GM18951 (cell line): Measurements from ENCODE around the gene PTPRM.

Experiments
- POLR2A ChIP-seq: IDR thresholded peaks from 4 replicates; pipeline ENCODE4 v1.6.1; 2011; ENCODE audit warnings: mild to moderate bottlenecking; ENCODE audit not compliant: insufficient read length, insufficient read depth; ENCODE audit errors: extremely low read depth
- in situ Hi-C: fragments of 300-500 bp; cut with MboI; formaldehyde crosslinking; loops from one replicate; pipeline ENCODE4 v1.12.0; 2022; ENCODE audit warnings: low sequenced_read_pairs, mixed read lengths, inconsistent platforms; ENCODE audit not compliant: unreplicated experiment

The PTPRM gene

GRCh38 chr18:7830468-7830867 lies 263.4 kb downstream of the PTPRM start:
- in situ Hi-C loops = no loop called here
- TF ChIP-seq POLR2A = no peak

DNA sequence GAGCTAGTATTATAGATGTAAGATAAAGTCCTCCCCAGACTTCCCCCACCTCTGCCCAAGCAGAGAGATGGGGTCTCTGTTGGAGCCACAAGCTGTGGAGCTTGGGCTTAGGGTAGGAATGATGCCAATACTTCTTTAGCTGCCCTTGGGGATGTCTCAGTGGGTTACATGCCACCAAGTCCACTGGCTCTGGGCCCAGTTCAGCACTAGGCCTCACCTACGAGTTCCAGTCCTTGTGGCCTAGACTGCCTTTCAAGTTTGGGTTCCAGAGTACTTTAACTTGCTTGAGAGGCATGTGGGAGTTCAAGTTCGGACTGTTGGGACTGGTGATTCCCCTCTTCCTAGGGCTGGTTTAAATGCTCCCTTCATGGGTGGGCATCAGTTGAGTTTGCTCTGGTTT lies 272.4 kb downstream of the PTPRM start:
- in situ Hi-C loops = no loop called here
- no peak for TF ChIP-seq POLR2A

- no peak for TF ChIP-seq POLR2A
- in situ Hi-C loops = no loop called here
Observed at GRCh38 chr18:7840411-7840810, 273.3 kb downstream of the PTPRM start.

DNA sequence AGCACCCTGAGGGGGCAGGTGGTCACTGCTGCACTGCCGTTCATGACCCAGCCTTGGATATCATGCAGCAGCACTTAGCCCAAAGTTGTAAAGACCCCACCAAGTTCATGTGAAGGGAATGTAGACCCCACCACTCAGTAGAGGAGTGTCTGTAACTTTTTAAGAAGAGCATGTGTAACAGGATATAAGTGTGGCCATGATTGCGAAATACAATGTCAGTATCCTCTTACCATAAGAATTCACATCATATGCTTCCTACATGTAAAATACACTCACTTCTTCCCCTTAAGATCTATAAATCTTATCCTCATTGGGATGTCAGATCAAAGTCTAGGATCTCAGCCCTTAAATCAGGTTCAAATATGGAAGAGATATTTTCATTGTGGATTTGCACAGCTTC lies 276.9 kb downstream of the PTPRM start:
- TF ChIP-seq POLR2A = no peak
- in situ Hi-C loops = no loop called here

DNA sequence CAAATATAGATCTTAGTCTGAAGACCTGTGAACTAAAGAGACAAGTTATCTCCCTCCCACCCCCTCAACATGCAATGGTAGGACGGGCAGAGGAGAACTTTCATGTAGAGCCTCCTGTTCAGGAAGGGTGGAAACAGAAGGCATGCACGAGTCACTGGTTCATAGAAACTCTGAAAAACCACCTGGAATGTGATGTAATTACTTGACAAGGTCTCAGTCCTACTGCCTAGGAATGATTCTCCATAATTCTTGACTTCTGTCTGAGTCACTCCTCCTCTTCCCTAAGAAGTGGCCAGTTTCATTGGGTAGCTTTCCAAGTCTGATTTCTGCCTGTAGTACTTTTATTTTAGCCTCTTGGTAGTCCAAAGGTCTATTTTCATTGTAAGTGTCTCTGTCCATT lies 277.3 kb downstream of the PTPRM start:
- in situ Hi-C loops = no loop called here
- no peak for TF ChIP-seq POLR2A

DNA sequence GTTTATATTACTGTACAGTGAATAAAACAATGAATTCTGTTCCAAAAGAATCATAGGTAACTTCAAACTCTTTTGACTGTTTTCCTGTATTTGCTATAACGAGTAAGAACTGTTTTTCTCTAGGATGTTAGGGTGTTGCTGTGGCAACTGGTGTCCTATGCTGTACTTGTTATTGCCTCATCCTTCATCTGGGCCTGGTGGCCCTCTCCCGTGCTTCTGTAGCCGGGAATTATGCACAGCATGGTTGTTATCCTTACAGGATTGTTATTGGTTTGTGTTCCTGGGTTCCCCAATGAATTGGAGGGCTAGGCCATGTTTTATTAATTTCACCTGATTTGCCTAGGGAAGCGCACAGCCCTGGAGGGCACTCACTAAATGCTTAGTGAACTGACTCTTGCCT lies 279.2 kb downstream of the PTPRM start:
- no peak for TF ChIP-seq POLR2A
- in situ Hi-C loops = no loop called here

DNA sequence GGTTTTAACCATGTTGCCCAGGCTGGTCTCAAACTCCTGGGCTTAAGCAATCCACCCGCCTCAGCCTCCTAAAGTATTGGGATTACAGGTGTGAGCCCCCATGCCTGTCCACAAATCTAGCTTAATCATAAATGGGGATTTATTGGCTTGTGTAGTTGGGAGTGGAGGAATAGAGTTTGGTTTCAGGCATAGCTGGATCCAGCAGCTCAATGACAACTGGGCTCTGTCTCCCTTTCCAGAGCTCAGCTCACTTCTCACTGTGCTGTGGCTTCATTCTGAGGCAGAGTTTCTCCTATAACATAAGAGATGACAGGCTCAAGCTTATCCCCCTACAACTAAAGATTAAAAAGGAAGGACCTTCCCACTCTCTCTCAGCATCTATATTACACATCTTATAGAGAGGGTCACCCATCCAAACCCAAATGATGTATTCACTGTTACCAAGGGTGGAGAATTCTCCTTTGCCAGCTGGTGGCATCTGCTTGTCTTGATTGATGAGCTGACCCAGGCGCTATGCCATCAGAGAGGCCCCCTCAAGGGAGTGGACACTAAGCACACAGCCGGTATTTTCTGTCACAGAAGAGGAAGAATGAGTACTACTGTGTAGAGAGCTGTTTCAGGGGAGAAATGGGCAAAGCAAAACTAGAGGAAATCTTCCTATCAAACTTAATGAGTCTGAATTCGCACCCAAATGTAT lies 280.4 kb downstream of the PTPRM start:
- in situ Hi-C loops = no loop called here
- no peak for TF ChIP-seq POLR2A

DNA sequence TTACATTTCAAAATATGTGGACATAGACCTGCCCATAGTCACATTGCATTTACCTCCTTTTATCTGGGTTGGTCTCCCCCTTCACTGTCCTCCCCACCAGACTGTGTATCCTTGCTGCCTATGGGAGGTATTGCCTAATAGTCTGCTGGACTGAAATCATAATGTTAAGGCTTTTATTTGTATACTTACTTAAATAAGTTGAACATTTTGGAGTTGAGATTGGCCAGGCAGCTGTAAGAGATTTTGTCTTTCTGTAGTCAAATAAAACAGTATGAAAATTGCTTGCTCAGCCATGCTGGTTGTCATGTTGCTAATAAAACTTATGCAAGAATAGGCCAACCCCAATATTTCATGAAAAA lies 280.9 kb downstream of the PTPRM start:
- in situ Hi-C loops = no loop called here
- TF ChIP-seq POLR2A = no peak

GRCh38 chr18:7850446-7850845 lies 283.3 kb downstream of the PTPRM start:
- in situ Hi-C loops = no loop called here
- TF ChIP-seq POLR2A = no peak

DNA sequence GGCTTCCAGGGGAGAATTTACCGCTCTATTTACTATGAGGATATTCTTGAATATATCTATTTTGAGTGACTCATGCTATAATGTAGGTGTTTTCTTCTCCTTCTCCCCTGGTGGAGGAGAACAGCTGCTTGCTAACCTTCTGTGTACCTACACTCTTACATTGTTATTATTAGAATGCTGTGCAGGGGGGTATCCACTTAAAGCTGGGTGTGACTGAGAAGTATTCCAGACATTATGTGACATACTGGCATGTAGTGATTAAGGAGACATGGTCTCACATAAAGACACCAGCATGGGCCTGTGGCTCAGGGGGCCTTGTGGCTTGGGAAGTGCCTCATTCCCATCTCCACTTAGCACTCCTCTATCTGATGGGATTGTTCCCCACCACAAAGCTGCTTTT lies 287.9 kb downstream of the PTPRM start:
- in situ Hi-C loops = no loop called here
- no peak for TF ChIP-seq POLR2A

DNA sequence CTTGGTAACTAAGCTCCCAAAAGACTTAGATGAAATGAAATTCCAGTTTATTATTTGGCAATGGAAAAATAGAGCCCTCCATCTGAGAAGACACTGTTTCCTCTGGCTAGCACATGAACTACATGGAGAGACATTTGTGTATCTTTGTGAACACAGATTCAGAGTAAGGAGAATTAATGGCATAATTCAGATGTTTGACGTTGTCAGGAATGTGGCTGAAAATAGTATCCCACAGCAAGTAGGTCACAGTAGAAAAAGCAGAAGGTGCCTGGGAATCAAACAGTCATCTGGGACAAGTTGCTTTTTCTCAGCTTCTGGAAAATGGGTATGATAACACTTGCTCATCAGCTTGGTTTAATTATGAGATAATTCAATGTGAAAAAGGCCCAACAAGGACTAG lies 288.6 kb downstream of the PTPRM start:
- TF ChIP-seq POLR2A = no peak
- in situ Hi-C loops = no loop called here

GRCh38 chr18:7856116-7856515 lies 289.0 kb downstream of the PTPRM start:
- TF ChIP-seq POLR2A = no peak
- in situ Hi-C loops = no loop called here

DNA sequence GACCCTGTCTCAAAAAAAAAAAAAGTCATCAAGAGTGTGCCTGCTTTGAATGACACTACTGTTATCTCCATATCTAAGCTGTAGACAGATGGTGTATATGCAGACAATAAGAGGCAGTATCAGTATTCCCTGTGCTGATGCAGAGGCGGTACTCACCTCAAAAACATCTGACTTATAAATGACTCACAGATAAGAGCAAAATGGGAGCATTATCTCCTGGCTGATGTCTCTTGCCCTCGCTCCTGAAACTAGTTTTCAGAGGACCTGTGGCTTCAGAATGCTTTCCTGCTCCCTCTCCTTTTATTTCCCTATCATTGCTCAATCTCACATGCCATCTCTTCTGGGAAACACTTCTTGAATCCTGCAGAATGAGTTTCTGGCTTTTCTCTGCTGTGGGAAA lies 289.6 kb downstream of the PTPRM start:
- no peak for TF ChIP-seq POLR2A
- in situ Hi-C loops = no loop called here

- TF ChIP-seq POLR2A = no peak
- in situ Hi-C loops = no loop called here
Observed at GRCh38 chr18:7857562-7857961, 290.4 kb downstream of the PTPRM start.

DNA sequence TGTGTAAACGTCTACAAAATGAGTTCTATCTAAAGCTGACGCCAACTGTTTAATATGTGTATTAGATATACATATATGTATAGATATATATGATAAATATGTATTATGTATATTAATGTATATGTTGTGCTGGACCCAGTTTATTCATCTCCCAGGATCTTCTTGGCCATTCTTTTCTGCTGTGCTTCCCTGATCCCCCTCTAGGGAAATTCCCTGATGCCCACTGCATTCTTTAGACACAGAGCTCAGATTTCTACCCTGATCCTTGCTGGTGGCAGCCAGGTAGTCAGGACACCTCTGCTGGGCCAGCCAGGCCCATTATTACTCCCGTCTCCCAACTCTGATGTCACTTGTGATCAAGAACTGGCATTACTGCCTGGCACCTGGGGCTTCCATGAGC lies 292.0 kb downstream of the PTPRM start:
- TF ChIP-seq POLR2A = no peak
- in situ Hi-C loops = no loop called here
